ENCODE measurements around the gene LCAT.
"Not testable (repeated sequence)": the region's sequence is repeated elsewhere in the genome, so short reads cannot be mapped to it uniquely, and the experiment has no call there.

The LCAT gene

GRCh38 chr16:67943619-67944504 is at the start of gene LCAT:
TSS of gene LCAT (minus strand) at chr16:67944120. CDS start at chr16:67944101, 19 bp downstream.
- DNase-seq (ENCODE audit: low read depth) = no peak

GRCh38 chr16:67993207-67994039 is 49.5 kb upstream of the LCAT start:
- no peak for DNase-seq (ENCODE audit: low read depth)

GRCh38 chr16:67992661-67993206 is 48.8 kb upstream of the LCAT start:
- DNase-seq (ENCODE audit: low read depth) = no peak

- no peak for DNase-seq (ENCODE audit: low read depth)
Observed at GRCh38 chr16:67990018-67990386, 46.1 kb upstream of the LCAT start.

- no peak for DNase-seq (ENCODE audit: low read depth)
Observed at GRCh38 chr16:67989322-67990017, 45.5 kb upstream of the LCAT start.

GRCh38 chr16:67988675-67989074 is 44.8 kb upstream of the LCAT start:
- no peak for DNase-seq (ENCODE audit: low read depth)

GRCh38 chr16:67987460-67988160 is 43.7 kb upstream of the LCAT start:
- no peak for DNase-seq (ENCODE audit: low read depth)

- no peak for DNase-seq (ENCODE audit: low read depth)
Observed at GRCh38 chr16:67986949-67987348, 43.0 kb upstream of the LCAT start.

- no peak for DNase-seq (ENCODE audit: low read depth)
Observed at GRCh38 chr16:67982011-67982696, 38.2 kb upstream of the LCAT start.

- no peak for DNase-seq (ENCODE audit: low read depth)
Observed at GRCh38 chr16:67979955-67980678, 36.2 kb upstream of the LCAT start, which contains the start of gene DPEP3. TSS of gene DPEP3 (minus strand) at chr16:67980499. CDS start at chr16:67980380, 119 bp downstream.

GRCh38 chr16:67977469-67978227 is 33.7 kb upstream of the LCAT start:
- no peak for DNase-seq (ENCODE audit: low read depth)

- no peak for DNase-seq (ENCODE audit: low read depth)
Observed at GRCh38 chr16:67977005-67977404, 33.1 kb upstream of the LCAT start.

- DNase-seq (ENCODE audit: low read depth) = no peak
Observed at GRCh38 chr16:67976205-67976604, 32.3 kb upstream of the LCAT start.

- no peak for DNase-seq (ENCODE audit: low read depth)
Observed at GRCh38 chr16:67975321-67976105, 31.6 kb upstream of the LCAT start.

- DNase-seq (ENCODE audit: low read depth) = not testable (repeated sequence)
Observed at GRCh38 chr16:67972285-67972684, 28.4 kb upstream of the LCAT start.

- no peak for DNase-seq (ENCODE audit: low read depth)
Observed at GRCh38 chr16:67971111-67971510, 27.2 kb upstream of the LCAT start.

GRCh38 chr16:67969254-67970039 is 25.5 kb upstream of the LCAT start:
- DNase-seq (ENCODE audit: low read depth) = no peak

Measured in non-pigmented ciliary epithelial cell (primary cell).